GM04504 (cell line): ENCODE results near the gene HELT.
"Not testable (repeated sequence)": the region's sequence is repeated elsewhere in the genome, so short reads cannot be mapped to it uniquely, and the experiment has no call there.

ENCODE experiments used
- DNase-seq: peaks from one replicate; pipeline ENCODE4 v3.0.0-alpha.2; 2012; ENCODE audit warnings: low read depth

HELT gene

DNA sequence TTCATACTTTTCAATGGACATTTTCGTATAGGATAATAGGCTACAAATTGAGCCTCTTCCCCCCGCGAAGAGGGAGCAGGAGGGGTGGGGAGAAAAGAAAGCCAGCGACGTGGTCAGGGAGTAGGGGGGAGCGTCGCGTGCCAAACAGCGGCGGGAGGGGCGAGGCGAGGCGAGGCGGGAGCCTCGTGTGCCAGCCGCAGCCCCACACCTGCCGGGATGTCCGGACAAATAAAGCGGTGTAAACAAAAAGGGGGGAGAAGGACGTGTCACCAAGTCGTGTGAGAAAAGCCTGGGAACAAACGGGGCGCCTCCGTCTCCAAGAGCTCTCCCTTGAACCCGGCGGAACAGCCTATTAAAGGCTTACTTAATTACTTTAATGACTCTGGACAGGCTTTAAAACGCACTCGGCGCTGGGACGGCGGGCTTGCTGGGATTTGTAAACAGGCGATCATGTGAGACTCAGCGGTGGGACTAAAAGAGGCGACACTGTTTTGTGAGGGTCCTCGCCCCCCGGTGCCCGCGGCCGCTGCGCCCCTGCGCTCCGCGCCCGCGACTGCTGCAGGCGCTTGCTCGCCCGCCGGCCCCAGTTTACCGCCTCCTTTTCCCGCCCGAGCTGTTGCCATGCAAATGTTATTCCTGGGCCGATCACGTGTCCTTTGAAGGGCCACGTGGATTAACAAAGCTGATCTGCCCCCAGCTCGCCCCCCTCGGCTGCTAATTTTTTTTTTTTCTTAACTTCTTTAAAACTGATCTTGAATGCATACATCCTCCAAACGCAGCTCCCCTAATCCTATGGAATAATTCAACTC, at the start of gene HELT:
TSS of gene HELT (plus strand) at position 527 of the 809 bp plus-strand sequence. CDS start 439 bp downstream, outside the sequence.
- DNase-seq = no peak

DNA sequence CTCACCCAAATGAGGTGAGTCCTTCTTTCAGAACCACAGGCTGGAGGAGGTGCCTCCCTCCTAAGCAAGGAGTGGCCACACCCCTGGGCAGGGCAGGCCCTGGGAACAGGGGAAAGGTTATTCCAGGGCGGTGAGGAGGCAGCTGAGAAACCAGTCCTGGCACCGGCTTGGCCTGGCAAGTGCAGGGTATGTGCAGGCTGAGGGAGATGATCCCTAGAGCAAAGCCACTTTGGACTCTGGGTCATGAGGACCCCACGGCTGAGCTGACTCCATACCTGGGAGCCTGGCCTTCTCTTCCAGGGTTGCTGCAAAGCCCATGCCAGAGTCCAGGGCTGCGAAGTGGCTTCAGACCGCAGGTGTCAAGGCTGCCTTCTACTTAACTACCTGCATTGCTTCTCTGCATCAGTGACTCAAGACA, 49.5 kb upstream of the HELT start:
- no peak for DNase-seq

DNA sequence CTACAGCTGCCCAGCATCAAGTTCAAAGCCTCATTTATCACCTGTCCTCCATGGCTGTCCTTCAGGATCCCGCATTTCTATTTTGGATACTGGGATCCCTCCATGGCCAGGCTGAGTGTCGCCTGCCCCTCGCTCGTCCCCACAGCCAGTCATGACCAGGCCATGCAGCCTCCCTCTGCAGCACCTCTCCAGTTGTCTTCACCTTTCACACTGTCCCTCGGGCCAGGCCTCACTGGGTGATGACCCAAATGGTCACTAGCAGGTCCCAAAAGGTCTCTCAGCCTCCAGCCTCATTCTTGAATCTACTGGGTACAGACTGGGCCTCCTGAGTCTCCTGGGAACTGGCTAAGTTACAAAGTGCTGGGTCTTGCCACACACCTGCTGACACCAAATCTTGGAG, 48.7 kb upstream of the HELT start:
- DNase-seq = no peak

- DNase-seq = no peak
Observed at GRCh38 chr4:184972991-184973390, 45.3 kb upstream of the HELT start.

DNA sequence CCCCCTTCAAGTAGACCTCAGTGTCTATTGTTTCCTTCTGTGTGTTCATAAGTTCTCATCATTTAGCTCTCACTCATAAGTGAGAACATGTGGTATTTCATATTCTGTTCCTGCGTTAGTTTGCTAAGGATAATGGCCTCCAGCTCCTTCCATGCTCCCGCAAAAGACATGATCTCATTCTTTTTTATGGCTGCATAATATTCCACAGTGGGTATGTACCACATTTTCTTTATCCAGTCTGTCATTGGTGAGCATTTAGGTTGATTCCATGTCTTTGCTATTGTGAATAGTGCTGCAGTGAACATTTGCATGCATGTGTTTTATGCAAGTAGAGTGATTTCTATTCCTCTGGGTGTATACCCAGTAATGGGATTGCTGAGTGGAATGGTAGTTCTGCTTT, 41.9 kb upstream of the HELT start:
- not testable (repeated sequence) for DNase-seq

DNA sequence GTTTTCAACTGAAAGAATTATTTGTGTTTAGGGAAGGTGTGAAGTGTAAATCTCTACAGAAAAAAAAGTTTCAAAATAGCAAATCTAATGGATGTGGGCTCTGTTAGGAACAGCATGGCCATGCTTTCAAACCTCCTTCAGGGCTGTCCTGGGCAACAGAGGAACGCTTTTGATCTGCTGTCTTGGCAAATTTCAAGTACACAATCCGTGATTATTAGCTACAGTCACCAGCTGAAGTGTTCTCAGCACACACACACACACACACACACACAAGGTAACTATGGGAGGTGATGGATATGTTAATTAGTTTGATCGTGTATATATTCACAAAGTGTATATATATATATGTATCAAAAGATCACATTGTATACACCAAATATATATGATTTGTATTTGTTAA, 40.5 kb upstream of the HELT start:
- no peak for DNase-seq

- no peak for DNase-seq
Observed at GRCh38 chr4:184978211-184978610, 40.1 kb upstream of the HELT start.

GRCh38 chr4:184979461-184980124, 38.7 kb upstream of the HELT start:
- no peak for DNase-seq

- no peak for DNase-seq
Observed at GRCh38 chr4:184980261-184980660, 38.0 kb upstream of the HELT start.

GRCh38 chr4:184983672-184984356, 34.5 kb upstream of the HELT start:
- peak; percentile 10 for DNase-seq

GRCh38 chr4:184987493-184988031, 30.7 kb upstream of the HELT start:
- no peak for DNase-seq

- no peak for DNase-seq
Observed at GRCh38 chr4:184988611-184989010, 29.7 kb upstream of the HELT start.

DNA sequence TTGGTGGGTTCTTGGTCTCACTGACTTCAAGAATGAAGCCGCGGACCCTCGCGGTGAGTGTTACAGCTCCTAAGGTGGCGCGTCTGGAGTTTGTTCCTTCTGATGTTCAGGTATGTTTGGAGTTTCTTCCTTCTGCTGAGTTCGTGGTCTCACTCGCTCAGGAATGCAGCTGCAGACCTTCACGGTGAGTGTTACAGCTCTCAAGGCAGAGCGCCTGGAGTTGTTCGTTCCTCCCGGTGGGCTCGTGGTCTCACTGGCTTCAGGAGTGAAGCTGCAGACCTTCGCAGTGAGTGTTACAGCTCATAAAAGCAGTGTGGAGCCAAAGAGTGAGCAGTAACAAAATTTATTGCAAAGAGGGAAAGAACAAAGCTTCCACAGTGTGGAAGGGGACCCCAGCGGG, 29.0 kb upstream of the HELT start:
- DNase-seq = not testable (repeated sequence)

GRCh38 chr4:184990131-184990530, 28.2 kb upstream of the HELT start:
- not testable (repeated sequence) for DNase-seq

- DNase-seq = no peak
Observed at GRCh38 chr4:184991860-184992259, 26.4 kb upstream of the HELT start.

DNA sequence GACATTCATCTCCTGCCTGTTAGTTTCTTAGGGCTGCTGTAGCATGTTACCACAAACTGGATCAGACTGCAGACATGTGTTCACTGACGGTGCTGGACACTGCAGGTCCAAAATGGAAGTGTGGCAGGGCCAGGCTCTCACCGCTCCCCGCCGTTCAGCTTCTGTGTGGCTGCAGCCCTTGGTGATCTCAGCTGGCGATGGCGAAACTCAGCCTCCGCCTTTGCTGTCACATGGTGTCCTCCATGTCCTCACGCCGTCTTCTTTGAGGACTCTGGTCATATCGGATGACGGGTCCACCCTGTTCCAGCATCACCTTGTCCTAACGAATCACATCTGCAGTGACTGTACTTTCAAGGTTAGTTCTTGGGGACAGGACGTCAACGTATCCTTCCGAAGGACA, 25.9 kb upstream of the HELT start:
- no peak for DNase-seq

DNA sequence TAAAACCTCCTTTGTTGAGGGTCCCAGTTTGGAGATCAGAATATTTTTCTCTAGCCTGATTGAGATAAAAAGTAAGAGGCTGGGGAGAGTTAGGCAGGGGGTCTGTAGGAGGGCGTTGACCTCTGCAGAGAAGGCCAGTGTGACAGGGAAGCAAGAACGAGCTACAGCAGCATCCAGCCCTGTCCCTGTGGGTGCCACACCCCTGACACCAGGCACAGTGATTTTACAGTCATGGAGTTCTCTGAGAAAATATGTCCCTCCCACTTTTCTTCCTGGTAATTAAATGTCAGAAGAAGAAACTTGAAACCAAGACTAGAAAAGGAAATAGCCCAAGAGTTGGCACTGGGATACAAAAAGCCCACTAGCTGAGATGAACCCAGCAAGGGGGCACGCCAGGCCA, 25.0 kb upstream of the HELT start:
- no peak for DNase-seq

DNA sequence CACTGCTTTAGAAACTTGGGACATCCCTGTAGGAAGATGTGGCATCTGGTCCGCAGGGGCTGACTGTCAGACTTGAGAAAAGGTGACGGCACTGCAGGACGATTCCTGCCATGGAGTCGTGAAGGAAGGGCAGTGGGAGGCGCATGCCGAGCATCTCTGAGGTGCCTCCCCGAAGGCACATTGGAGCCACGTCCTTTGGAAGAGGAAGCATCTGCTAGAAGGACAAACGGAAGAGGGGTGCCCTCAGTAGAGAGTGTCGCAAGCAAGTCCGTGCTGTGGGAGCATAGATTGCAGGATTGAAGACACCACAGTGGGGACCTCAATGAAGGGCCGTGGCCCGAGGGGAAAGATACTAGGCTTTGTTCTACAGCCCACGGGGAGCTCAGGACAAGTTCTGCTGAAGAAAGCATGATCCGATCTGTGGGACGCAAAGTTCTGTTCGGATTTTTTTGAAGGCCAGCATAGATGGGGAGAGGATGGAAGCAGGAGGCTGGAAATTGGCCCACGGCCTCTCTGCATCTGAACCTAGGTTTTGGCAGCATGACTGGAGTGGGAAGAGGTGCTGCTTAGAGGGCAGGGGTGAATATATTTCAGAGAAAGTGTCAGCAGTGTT, 24.2 kb upstream of the HELT start:
- DNase-seq = no peak

DNA sequence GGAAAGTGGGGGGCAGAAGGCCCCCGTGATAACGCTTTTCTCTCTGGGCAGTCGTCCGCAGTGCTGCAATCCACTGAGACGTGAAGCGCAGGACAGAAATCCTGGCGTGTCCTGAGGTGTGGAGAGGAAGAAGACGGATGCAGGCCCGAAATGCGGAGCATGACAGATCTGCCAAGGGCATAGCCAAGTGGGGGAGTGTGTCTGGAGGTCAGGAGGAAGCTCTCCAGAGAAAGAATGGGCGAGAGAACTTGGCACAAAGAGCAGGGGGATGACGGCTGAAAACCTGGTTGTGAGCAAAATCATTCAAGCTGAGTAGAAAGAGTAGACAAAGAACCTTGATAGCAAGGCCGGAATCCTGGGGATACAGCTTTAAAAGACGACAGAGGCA, 23.7 kb upstream of the HELT start:
- no peak for DNase-seq

GRCh38 chr4:184997656-184998055, 20.6 kb upstream of the HELT start:
- DNase-seq = not testable (repeated sequence)

- DNase-seq = no peak
Observed at GRCh38 chr4:185002784-185003183, 15.5 kb upstream of the HELT start.
